Right lung (tissue), 5 donors: ENCODE measurements around the gene ZNF143. TPM values are rescaled to one million over a fixed set of nuclear protein-coding genes. Genes with fewer than 3 reads are reported as not detected.
A peak's percentile ranks its signal among the peaks of the same experiment; 100 is the strongest.

Source experiments
- DNase-seq, 2 donors: peaks; one replicate each; pipeline ENCODE4 v3.0.0-alpha.2; 2013
- polyA plus RNA-seq, 5 donors: library from polyadenylated mRNA; unstranded; fragments of 120-200 nt; gene quantifications; one replicate each; pipeline versions ENCODE4 v1.2.1 to v1.2.3, GENCODE V29; 2013; ENCODE audit warnings: inconsistent platforms in 1 of 5, low replicate concordance in 1 of 5; ENCODE audit not compliant: insufficient read length in 5 of 5, insufficient read depth in 1 of 5

ZNF143 gene
- polyA plus RNA-seq, 5 donors, result 22.9 to 30.1 (median 24.3) TPM

GRCh38 chr11:9574622-9575259 lies 113.9 kb downstream of the ZNF143 start:
- DNase-seq, result peak; percentile 45 to 51

DNA sequence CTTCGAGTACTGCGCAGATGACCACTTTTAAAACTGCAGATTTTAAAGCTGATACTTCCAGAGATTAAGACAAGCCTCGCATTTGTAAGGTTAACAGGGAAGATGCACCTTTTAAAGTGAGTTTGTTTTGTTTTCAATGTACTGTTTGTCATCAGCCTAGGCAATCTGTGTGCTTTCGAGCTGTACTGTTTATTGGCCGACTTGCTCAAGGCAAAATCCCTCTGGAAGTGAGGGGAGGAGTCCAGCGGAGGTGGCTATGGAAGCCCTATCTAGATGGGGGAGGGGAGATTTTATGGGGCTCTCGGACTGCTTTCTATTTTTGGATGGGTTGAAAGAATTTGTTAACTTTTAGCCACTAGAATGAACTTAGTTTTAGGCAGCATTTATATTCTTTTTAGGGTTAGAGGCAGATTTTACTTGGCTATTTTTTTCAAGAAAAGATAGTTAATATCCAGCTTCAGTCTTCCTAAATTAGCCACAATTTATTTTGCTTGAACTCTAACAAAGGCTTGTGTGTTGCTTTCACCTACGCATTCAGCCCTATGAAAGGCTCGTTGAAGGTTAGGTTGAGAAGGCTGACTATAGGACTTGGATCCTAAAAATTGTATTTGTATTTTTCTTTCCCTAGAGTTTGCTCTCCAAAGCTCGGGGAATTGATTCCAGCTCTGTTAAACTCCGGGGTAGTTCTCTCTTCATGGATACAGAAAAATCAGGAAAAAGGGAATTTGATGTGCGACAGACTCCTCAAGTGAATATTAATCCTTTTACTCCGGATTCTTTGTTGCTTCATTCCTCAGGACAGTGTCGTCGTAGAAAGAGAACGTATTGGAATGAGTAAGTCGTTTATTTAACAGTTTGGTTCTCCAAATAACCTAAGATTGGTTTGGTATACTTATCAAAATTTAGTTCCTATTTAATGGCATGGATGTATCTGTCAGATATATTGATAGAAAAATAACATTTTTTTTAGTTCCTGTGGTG lies 114.7 kb downstream of the ZNF143 start:
- peak; percentile 76 to 84 for DNase-seq

DNA sequence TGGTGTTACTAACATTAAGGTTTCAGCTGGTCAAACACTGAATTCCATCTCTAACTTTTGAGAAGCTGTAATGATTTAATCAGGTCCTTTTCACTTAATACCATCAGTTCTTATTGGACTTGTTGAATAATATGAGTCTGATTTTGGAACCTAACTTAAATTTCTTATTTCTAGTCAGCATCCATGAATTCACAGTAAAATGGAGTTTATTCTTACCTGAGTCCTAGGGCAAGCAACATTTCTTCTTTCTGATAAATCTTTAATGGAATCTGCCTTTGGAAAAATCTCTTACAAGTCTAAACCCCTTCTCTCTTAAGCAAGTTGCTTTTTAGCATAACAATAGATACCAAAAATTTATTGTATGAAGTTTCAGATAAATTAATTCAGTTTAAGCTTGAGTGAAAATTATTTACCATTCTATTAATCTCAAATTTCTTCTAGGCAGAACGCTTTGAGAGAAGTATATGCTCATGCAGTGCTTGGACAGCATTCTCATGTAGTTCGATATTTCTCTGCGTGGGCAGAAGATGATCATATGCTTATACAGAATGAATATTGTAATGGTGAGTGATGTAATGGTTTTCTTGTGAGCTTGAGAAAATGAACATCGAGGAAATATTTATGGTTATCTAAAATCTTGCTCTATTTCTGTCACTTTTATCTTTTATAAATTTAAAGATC lies 116.0 kb downstream of the ZNF143 start:
- no peak for DNase-seq

GRCh38 chr11:9577556-9577955 lies 116.7 kb downstream of the ZNF143 start:
- no peak for DNase-seq

Other genes with a start within 250 kb of the ZNF143 start
- gene DENND5A, start 195.7 kb upstream of the ZNF143 start, polyA plus RNA-seq, result 10 to 100 TPM; 69.0 to 93.2 (median 91.7) TPM
- 10 to 100 TPM; 35.8 to 47.6 (median 41.7) TPM for gene TMEM41B, start 146.4 kb upstream of the ZNF143 start, polyA plus RNA-seq
- 100 to 1,000 TPM in 1 of 5 donors, 10 to 100 TPM in 4; 72.5 to 103 (median 98.9) TPM for gene IPO7, start 76.4 kb upstream of the ZNF143 start, polyA plus RNA-seq
- gene WEE1, start 112.7 kb downstream of the ZNF143 start, polyA plus RNA-seq, result 10 to 100 TPM; 49.8 to 81.1 (median 63.2) TPM
- gene SWAP70, start 203.1 kb downstream of the ZNF143 start, polyA plus RNA-seq, result 10 to 100 TPM; 16.4 to 26.9 (median 24.9) TPM